ENCODE data around the gene TRAPPC2.
"Not testable (repeated sequence)": the region's sequence is repeated elsewhere in the genome, so short reads cannot be mapped to it uniquely, and the experiment has no call there.

TRAPPC2 gene

GRCh38 chrX:13698432-13698831 is 36.0 kb downstream of the TRAPPC2 start:
- no peak for DNase-seq (ENCODE audit: low spot score)

- no peak for DNase-seq (ENCODE audit: low spot score)
Measured at GRCh38 chrX:13697976-13698375, 36.4 kb downstream of the TRAPPC2 start.

- no peak for DNase-seq (ENCODE audit: low spot score)
Measured at GRCh38 chrX:13697455-13697854, 37.0 kb downstream of the TRAPPC2 start.

GRCh38 chrX:13695601-13696115 is 38.8 kb downstream of the TRAPPC2 start:
- no peak for DNase-seq (ENCODE audit: low spot score)

GRCh38 chrX:13694983-13695382 is 39.4 kb downstream of the TRAPPC2 start:
- DNase-seq (ENCODE audit: low spot score), result no peak

- DNase-seq (ENCODE audit: low spot score), result peak; percentile 18
Measured at GRCh38 chrX:13694359-13694758, 40.1 kb downstream of the TRAPPC2 start.

- DNase-seq (ENCODE audit: low spot score), result peak; percentile 18
Measured at GRCh38 chrX:13693341-13693961, 41.0 kb downstream of the TRAPPC2 start.

- no peak for DNase-seq (ENCODE audit: low spot score)
Measured at GRCh38 chrX:13692771-13693231, 41.6 kb downstream of the TRAPPC2 start.

GRCh38 chrX:13691841-13692371 is 42.5 kb downstream of the TRAPPC2 start:
- no peak for DNase-seq (ENCODE audit: low spot score)

- DNase-seq (ENCODE audit: low spot score), result no peak
Measured at GRCh38 chrX:13690836-13691235, 43.6 kb downstream of the TRAPPC2 start.

- peak; percentile 23 for DNase-seq (ENCODE audit: low spot score)
Measured at GRCh38 chrX:13689741-13690211, 44.6 kb downstream of the TRAPPC2 start.

- peak; percentile 95 for DNase-seq (ENCODE audit: low spot score)
Measured at GRCh38 chrX:13688958-13689740, 45.3 kb downstream of the TRAPPC2 start, which contains the start of gene RAB9A. Gene RAB9A, plus strand, starts transcription at chrX:13689128. Its CDS starts 19,619 bp downstream, at chrX:13708747.

GRCh38 chrX:13688384-13688957 is 45.9 kb downstream of the TRAPPC2 start:
- DNase-seq (ENCODE audit: low spot score), result no peak

GRCh38 chrX:13687203-13687602 is 47.2 kb downstream of the TRAPPC2 start:
- no peak for DNase-seq (ENCODE audit: low spot score)

GRCh38 chrX:13685126-13685763 is 49.2 kb downstream of the TRAPPC2 start:
- peak; percentile 25 for DNase-seq (ENCODE audit: low spot score)

GRCh38 chrX:13684361-13684760 is 50.1 kb downstream of the TRAPPC2 start:
- no peak for DNase-seq (ENCODE audit: low spot score)

GRCh38 chrX:13681595-13681994 is 52.8 kb downstream of the TRAPPC2 start:
- DNase-seq (ENCODE audit: low spot score), result no peak

- not testable (repeated sequence) for DNase-seq (ENCODE audit: low spot score)
Measured at GRCh38 chrX:13679700-13680099, 54.7 kb downstream of the TRAPPC2 start.

GRCh38 chrX:13676885-13677284 is 57.5 kb downstream of the TRAPPC2 start:
- no peak for DNase-seq (ENCODE audit: low spot score)

- no peak for DNase-seq (ENCODE audit: low spot score)
Measured at GRCh38 chrX:13673016-13673415, 61.4 kb downstream of the TRAPPC2 start.

GRCh38 chrX:13670197-13670596 is 64.2 kb downstream of the TRAPPC2 start:
- DNase-seq (ENCODE audit: low spot score), result no peak

GRCh38 chrX:13669755-13670154 is 64.7 kb downstream of the TRAPPC2 start:
- not testable (repeated sequence) for DNase-seq (ENCODE audit: low spot score)
